Measurements from ENCODE around the gene CACNB2. TPM values are rescaled to one million over a fixed set of nuclear protein-coding genes. Genes with fewer than 3 reads are reported as not detected.

CACNB2 gene
- total and polyA plus RNA-seq, 2 experiments from 2014 or later, result 4.6 to 5.3 TPM

GRCh38 chr10:18134509-18134908 is 5.7 kb upstream of the CACNB2 start:
- Histone ChIP-seq H3K27me3 (peaks cover 19% of the 10 kb centered on the region), H3K27ac (no peak overlapping the region), H3K79me2 (no peaks in the 10 kb centered on the region), H3K4me1 (ENCODE audit: insufficient read depth) (no peaks in the 10 kb centered on the region), H3K9me3 (ENCODE audit: low read depth) (no peaks in the 10 kb centered on the region), H3K4me3 (no peak overlapping the region), H3K9me2 (replicated peaks; ENCODE audit: insufficient read depth) (no peaks in the 10 kb centered on the region), H3K36me3 (replicated peaks; ENCODE audit: insufficient read depth, low read depth) (no peaks in the 10 kb centered on the region), H4K20me1 (ENCODE audit: insufficient read depth, poor library complexity, severe bottlenecking) (no peaks in the 10 kb centered on the region), H2AFZ (no peak overlapping the region), H3K4me2 (no peak overlapping the region)
- 92% methylated on average over 8 of the region's 8 CpGs for WGBS (ENCODE audit: low lambda C conversion rate, missing lambda C conversion rate)
- no peak for DNase-seq (ENCODE audit: low spot score)
- TF ChIP-seq CTCF (IDR thresholded peaks at IDR 0.05; ENCODE audit: poor library complexity) (no peak), EZH2 (IDR thresholded peaks at IDR 0.05; ENCODE audit: borderline replicate concordance) (no peak), EZH2phosphoT487 (IDR thresholded peaks at IDR 0.05; ENCODE audit: low read depth, severe bottlenecking, unreplicated experiment) (no peak)

GRCh38 chr10:18134921-18135320 is 5.3 kb upstream of the CACNB2 start:
- Histone ChIP-seq H3K79me2 (no peaks in the 10 kb centered on the region), H3K27me3 (peaks cover 23% of the 10 kb centered on the region)

GRCh38 chr10:18136073-18136791 is 4.0 kb upstream of the CACNB2 start:
- Histone ChIP-seq H3K27ac (no peak overlapping the region), H3K4me1 (ENCODE audit: insufficient read depth) (no peaks in the 10 kb centered on the region), H3K4me3 (no peak overlapping the region), H3K9me3 (ENCODE audit: low read depth) (no peaks in the 10 kb centered on the region), H4K20me1 (ENCODE audit: insufficient read depth, poor library complexity, severe bottlenecking) (no peaks in the 10 kb centered on the region), H3K79me2 (no peaks in the 10 kb centered on the region), H2AFZ (no peak overlapping the region), H3K27me3 (peaks cover 24% of the 10 kb centered on the region), H3K4me2 (no peak overlapping the region), H3K9me2 (replicated peaks; ENCODE audit: insufficient read depth) (no peaks in the 10 kb centered on the region), H3K36me3 (replicated peaks; ENCODE audit: insufficient read depth, low read depth) (no peaks in the 10 kb centered on the region)
- TF ChIP-seq EZH2 (IDR thresholded peaks at IDR 0.05; ENCODE audit: borderline replicate concordance) (no peak), EZH2phosphoT487 (IDR thresholded peaks at IDR 0.05; ENCODE audit: low read depth, severe bottlenecking, unreplicated experiment) (no peak), CTCF (IDR thresholded peaks at IDR 0.05; ENCODE audit: poor library complexity) (no peak)
- WGBS (ENCODE audit: low lambda C conversion rate, missing lambda C conversion rate), result 52% methylated on average over 8 of the region's 8 CpGs
- DNase-seq (ENCODE audit: low spot score), result no peak

More at GRCh38 chr10:18134921-18135320, 5.3 kb upstream of the CACNB2 start:
- H4K20me1 ChIP-seq (ENCODE audit: insufficient read depth, poor library complexity, severe bottlenecking), result no peaks in the 10 kb centered on the region
- H2AFZ ChIP-seq, result no peak overlapping the region
- no peaks in the 10 kb centered on the region for H3K9me3 ChIP-seq (ENCODE audit: low read depth)
- no peak overlapping the region for H3K4me3 ChIP-seq
- WGBS (ENCODE audit: low lambda C conversion rate, missing lambda C conversion rate), result 92% methylated on average over 4 of the region's 4 CpGs
- H3K4me2 ChIP-seq, result no peak overlapping the region
- H3K36me3 ChIP-seq (replicated peaks; ENCODE audit: insufficient read depth, low read depth), result no peaks in the 10 kb centered on the region
- H3K27ac ChIP-seq, result no peak overlapping the region
- no peak for DNase-seq (ENCODE audit: low spot score)
- H3K4me1 ChIP-seq (ENCODE audit: insufficient read depth), result no peaks in the 10 kb centered on the region
- no peaks in the 10 kb centered on the region for H3K9me2 ChIP-seq (replicated peaks; ENCODE audit: insufficient read depth)
- TF ChIP-seq CTCF (IDR thresholded peaks at IDR 0.05; ENCODE audit: poor library complexity) (no peak), EZH2phosphoT487 (IDR thresholded peaks at IDR 0.05; ENCODE audit: low read depth, severe bottlenecking, unreplicated experiment) (no peak), EZH2 (IDR thresholded peaks at IDR 0.05; ENCODE audit: borderline replicate concordance) (no peak)

Data from hepatocyte (in vitro differentiated cells).